SJSA1 (cell line): ENCODE data around the gene KRT25. TPM values are rescaled to one million over a fixed set of nuclear protein-coding genes. Genes with fewer than 3 reads are reported as not detected.
"Not testable (repeated sequence)": the region's sequence is repeated elsewhere in the genome, so short reads cannot be mapped to it uniquely, and the experiment has no call there.

Experiments used
- DNase-seq, 2 experiments: peaks; one replicate each; pipeline ENCODE4 v3.0.0-alpha.2; 2015 to 2020; ENCODE audit warnings: low spot score in 2 of 2, low read depth in 1 of 2
- H3K27ac ChIP-seq: fragments of 250-450 bp; sonication (Bioruptor Pico); 2 replicates; pipeline ENCODE4 v1.5.1; 2020; ENCODE audit warnings: mild to moderate bottlenecking, moderate library complexity
- H3K27me3 ChIP-seq: fragments of 250-450 bp; sonication (Bioruptor Pico); replicated peaks from 2 replicates; pipeline ENCODE4 v1.5.1; 2020; ENCODE audit warnings: mild to moderate bottlenecking, moderate library complexity
- H3K36me3 ChIP-seq: fragments of 250-450 bp; sonication (Bioruptor Pico); 2 replicates; pipeline ENCODE4 v1.5.1; 2020; ENCODE audit warnings: mild to moderate bottlenecking
- H3K4me1 ChIP-seq: fragments of 250-450 bp; sonication (Bioruptor Pico); replicated peaks from 2 replicates; pipeline ENCODE4 v1.6.1; 2021; ENCODE audit warnings: mild to moderate bottlenecking
- H3K4me3 ChIP-seq: fragments of 250-450 bp; sonication (Bioruptor Pico); 2 replicates; pipeline ENCODE4 v1.5.1; 2020; ENCODE audit warnings: mild to moderate bottlenecking
- H3K9me3 ChIP-seq: fragments of 250-450 bp; sonication (Bioruptor Pico); replicated peaks from 2 replicates; pipeline ENCODE4 v1.5.1; 2020; ENCODE audit warnings: mild to moderate bottlenecking
- total RNA-seq: library from RNA; depleted of rRNA; stranded (reverse); fragments of >200 nt; shearing (Covaris generic); gene quantifications from 2 replicates; pipeline ENCODE4 v1.2.3, GENCODE V29; 2014

The KRT25 gene
- total RNA-seq, 1 experiment from 2014 or later, result not detected

- Histone ChIP-seq H3K27me3 (peaks cover 17% of the 10 kb centered on the region), H3K4me1 (no peaks in the 10 kb centered on the region), H3K9me3 (no peaks in the 10 kb centered on the region), H3K4me3 (no peak overlapping the region), H3K36me3 (no peaks in the 10 kb centered on the region), H3K27ac (no peak overlapping the region)
- no peak for DNase-seq
Measured at GRCh38 chr17:40778461-40778860, 23.3 kb upstream of the KRT25 start.

GRCh38 chr17:40777971-40778370, 22.8 kb upstream of the KRT25 start:
- DNase-seq, result no peak
- Histone ChIP-seq H3K4me3 (no peak overlapping the region), H3K27ac (no peak overlapping the region), H3K4me1 (no peaks in the 10 kb centered on the region), H3K36me3 (no peaks in the 10 kb centered on the region), H3K27me3 (peaks cover 22% of the 10 kb centered on the region), H3K9me3 (no peaks in the 10 kb centered on the region)

- H3K4me3 ChIP-seq, result no peak overlapping the region
- no peak overlapping the region for H3K27ac ChIP-seq
- H3K9me3 ChIP-seq, result no peaks in the 10 kb centered on the region
- no peak for DNase-seq
- H3K27me3 ChIP-seq, result peaks cover 25% of the 10 kb centered on the region
- no peaks in the 10 kb centered on the region for H3K36me3 ChIP-seq
- H3K4me1 ChIP-seq, result no peaks in the 10 kb centered on the region
Measured at GRCh38 chr17:40777459-40777858, 22.3 kb upstream of the KRT25 start.

GRCh38 chr17:40775945-40776344, 20.8 kb upstream of the KRT25 start:
- H3K9me3 ChIP-seq, result no peaks in the 10 kb centered on the region
- no peaks in the 10 kb centered on the region for H3K4me1 ChIP-seq
- no peak overlapping the region for H3K27ac ChIP-seq
- DNase-seq, result no peak
- H3K4me3 ChIP-seq, result no peak overlapping the region
- peaks cover 31% of the 10 kb centered on the region for H3K27me3 ChIP-seq
- no peaks in the 10 kb centered on the region for H3K36me3 ChIP-seq

- Histone ChIP-seq H3K4me1 (no peaks in the 10 kb centered on the region), H3K27ac (no peak within 1 kb of the TSS), H3K27me3 (peaks cover 31% of the 10 kb centered on the region), H3K9me3 (no peaks in the 10 kb centered on the region), H3K4me3 (no peak within 1 kb of the TSS), H3K36me3 (no peaks in the 10 kb centered on the region)
- no peak for DNase-seq
Measured at GRCh38 chr17:40772101-40772500, 17.0 kb upstream of the KRT25 start, which contains the start of gene KRT26. TSS of gene KRT26 (minus strand) at chr17:40772201. CDS start at chr17:40772113, 88 bp downstream.

GRCh38 chr17:40765657-40766056, 10.5 kb upstream of the KRT25 start:
- Histone ChIP-seq H3K4me1 (no peaks in the 10 kb centered on the region), H3K36me3 (no peaks in the 10 kb centered on the region), H3K9me3 (peaks cover 16% of the 10 kb centered on the region), H3K27ac (no peak overlapping the region), H3K4me3 (no peak overlapping the region), H3K27me3 (no peaks in the 10 kb centered on the region; the same call in 1 of the 2 replicates)
- DNase-seq, result no peak

GRCh38 chr17:40763752-40764151, 8.6 kb upstream of the KRT25 start:
- no peak overlapping the region for H3K27ac ChIP-seq
- no peaks in the 10 kb centered on the region; the same call in 1 of the 2 replicates for H3K27me3 ChIP-seq
- H3K4me3 ChIP-seq, result no peak overlapping the region
- no peak for DNase-seq
- H3K4me1 ChIP-seq, result no peaks in the 10 kb centered on the region
- no peaks in the 10 kb centered on the region for H3K36me3 ChIP-seq
- peaks cover 20% of the 10 kb centered on the region for H3K9me3 ChIP-seq

- Histone ChIP-seq H3K4me1 (no peaks in the 10 kb centered on the region), H3K27me3 (no peaks in the 10 kb centered on the region; the same call in 1 of the 2 replicates), H3K4me3 (no peak overlapping the region), H3K9me3 (peaks cover 20% of the 10 kb centered on the region), H3K27ac (no peak overlapping the region), H3K36me3 (no peaks in the 10 kb centered on the region)
- DNase-seq, result no peak
Measured at GRCh38 chr17:40760105-40761016, 5.2 kb upstream of the KRT25 start.

- Histone ChIP-seq H3K27me3 (peaks cover 4% of the 10 kb centered on the region; the same call in 1 of the 2 replicates), H3K27ac (no peak overlapping the region), H3K4me3 (no peak overlapping the region), H3K4me1 (no peaks in the 10 kb centered on the region), H3K9me3 (no peaks in the 10 kb centered on the region), H3K36me3 (no peaks in the 10 kb centered on the region)
- no peak for DNase-seq
Measured at GRCh38 chr17:40753804-40754203, 1.3 kb downstream of the KRT25 start.

- Histone ChIP-seq H3K4me1 (no peaks in the 10 kb centered on the region), H3K4me3 (no peak overlapping the region), H3K27me3 (peaks cover 9% of the 10 kb centered on the region; the same call in 1 of the 2 replicates), H3K27ac (no peak overlapping the region), H3K9me3 (no peaks in the 10 kb centered on the region), H3K36me3 (no peaks in the 10 kb centered on the region)
- no peak for DNase-seq
Measured at GRCh38 chr17:40751065-40751464, 4.1 kb downstream of the KRT25 start.

GRCh38 chr17:40750391-40750790, 4.7 kb downstream of the KRT25 start:
- Histone ChIP-seq H3K36me3 (no peaks in the 10 kb centered on the region), H3K27me3 (peaks cover 9% of the 10 kb centered on the region; the same call in 1 of the 2 replicates), H3K27ac (no peak overlapping the region), H3K4me1 (no peaks in the 10 kb centered on the region), H3K9me3 (no peaks in the 10 kb centered on the region), H3K4me3 (no peak overlapping the region)
- no peak for DNase-seq

GRCh38 chr17:40748666-40749065, 6.5 kb downstream of the KRT25 start:
- not testable (repeated sequence) for H3K27ac ChIP-seq, H3K4me1 ChIP-seq, H3K27me3 ChIP-seq, H3K9me3 ChIP-seq, H3K4me3 ChIP-seq, DNase-seq, H3K36me3 ChIP-seq

- H3K36me3 ChIP-seq, result no peaks in the 10 kb centered on the region
- no peak for DNase-seq
- no peak overlapping the region for H3K4me3 ChIP-seq
- no peaks in the 10 kb centered on the region for H3K4me1 ChIP-seq
- peaks cover 6% of the 10 kb centered on the region for H3K27me3 ChIP-seq
- peaks cover 5% of the 10 kb centered on the region; the same call in 1 of the 2 replicates for H3K9me3 ChIP-seq
- H3K27ac ChIP-seq, result no peak overlapping the region
Measured at GRCh38 chr17:40738553-40738952, 16.6 kb downstream of the KRT25 start.

- H3K27me3 ChIP-seq, result peaks cover 6% of the 10 kb centered on the region
- no peaks in the 10 kb centered on the region for H3K4me1 ChIP-seq
- no peak overlapping the region for H3K4me3 ChIP-seq
- H3K9me3 ChIP-seq, result peaks cover 5% of the 10 kb centered on the region; the same call in 1 of the 2 replicates
- no peak overlapping the region for H3K27ac ChIP-seq
- no peak for DNase-seq
- no peaks in the 10 kb centered on the region for H3K36me3 ChIP-seq
Measured at GRCh38 chr17:40735016-40735415, 20.1 kb downstream of the KRT25 start.
